ENCODE results near the gene KERA.

DNA sequence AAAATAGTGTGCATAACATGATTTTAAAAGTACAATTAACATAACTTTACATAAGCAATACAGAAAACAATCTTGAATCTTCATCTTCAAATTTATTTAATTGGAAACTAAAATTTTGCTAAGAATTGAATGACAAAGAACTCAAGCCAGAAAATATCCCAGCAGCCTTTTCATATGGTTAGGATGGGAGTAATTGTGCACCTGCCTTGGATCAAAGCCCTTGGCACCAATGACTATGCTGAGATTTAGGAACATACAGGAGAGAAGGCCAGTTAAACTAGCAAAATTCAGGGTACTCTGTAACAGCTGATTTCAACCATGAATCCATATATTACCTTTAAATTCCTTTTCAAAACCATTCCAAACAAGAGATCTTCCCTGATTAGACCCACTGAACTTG lies 5.8 kb downstream of the KERA start:
- TF ChIP-seq, protein P1, sequence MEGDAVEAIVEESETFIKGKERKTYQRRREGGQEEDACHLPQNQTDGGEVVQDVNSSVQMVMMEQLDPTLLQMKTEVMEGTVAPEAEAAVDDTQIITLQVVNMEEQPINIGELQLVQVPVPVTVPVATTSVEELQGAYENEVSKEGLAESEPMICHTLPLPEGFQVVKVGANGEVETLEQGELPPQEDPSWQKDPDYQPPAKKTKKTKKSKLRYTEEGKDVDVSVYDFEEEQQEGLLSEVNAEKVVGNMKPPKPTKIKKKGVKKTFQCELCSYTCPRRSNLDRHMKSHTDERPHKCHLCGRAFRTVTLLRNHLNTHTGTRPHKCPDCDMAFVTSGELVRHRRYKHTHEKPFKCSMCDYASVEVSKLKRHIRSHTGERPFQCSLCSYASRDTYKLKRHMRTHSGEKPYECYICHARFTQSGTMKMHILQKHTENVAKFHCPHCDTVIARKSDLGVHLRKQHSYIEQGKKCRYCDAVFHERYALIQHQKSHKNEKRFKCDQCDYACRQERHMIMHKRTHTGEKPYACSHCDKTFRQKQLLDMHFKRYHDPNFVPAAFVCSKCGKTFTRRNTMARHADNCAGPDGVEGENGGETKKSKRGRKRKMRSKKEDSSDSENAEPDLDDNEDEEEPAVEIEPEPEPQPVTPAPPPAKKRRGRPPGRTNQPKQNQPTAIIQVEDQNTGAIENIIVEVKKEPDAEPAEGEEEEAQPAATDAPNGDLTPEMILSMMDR (conservative IDR thresholded peaks at IDR 0.05; ENCODE audit: low read depth in 2 of 2), result no peak
- TF ChIP-seq POLR2AphosphoS5 (IDR thresholded peaks at IDR 0.05; ENCODE audit: low read depth), result no peak
- no peak for TF ChIP-seq EZH2phosphoT487 (IDR thresholded peaks at IDR 0.05; ENCODE audit: unreplicated experiment)
- TF ChIP-seq EZH2 (IDR thresholded peaks at IDR 0.05; ENCODE audit: low read depth, unreplicated experiment), result no peak
- TF ChIP-seq, protein P2, sequence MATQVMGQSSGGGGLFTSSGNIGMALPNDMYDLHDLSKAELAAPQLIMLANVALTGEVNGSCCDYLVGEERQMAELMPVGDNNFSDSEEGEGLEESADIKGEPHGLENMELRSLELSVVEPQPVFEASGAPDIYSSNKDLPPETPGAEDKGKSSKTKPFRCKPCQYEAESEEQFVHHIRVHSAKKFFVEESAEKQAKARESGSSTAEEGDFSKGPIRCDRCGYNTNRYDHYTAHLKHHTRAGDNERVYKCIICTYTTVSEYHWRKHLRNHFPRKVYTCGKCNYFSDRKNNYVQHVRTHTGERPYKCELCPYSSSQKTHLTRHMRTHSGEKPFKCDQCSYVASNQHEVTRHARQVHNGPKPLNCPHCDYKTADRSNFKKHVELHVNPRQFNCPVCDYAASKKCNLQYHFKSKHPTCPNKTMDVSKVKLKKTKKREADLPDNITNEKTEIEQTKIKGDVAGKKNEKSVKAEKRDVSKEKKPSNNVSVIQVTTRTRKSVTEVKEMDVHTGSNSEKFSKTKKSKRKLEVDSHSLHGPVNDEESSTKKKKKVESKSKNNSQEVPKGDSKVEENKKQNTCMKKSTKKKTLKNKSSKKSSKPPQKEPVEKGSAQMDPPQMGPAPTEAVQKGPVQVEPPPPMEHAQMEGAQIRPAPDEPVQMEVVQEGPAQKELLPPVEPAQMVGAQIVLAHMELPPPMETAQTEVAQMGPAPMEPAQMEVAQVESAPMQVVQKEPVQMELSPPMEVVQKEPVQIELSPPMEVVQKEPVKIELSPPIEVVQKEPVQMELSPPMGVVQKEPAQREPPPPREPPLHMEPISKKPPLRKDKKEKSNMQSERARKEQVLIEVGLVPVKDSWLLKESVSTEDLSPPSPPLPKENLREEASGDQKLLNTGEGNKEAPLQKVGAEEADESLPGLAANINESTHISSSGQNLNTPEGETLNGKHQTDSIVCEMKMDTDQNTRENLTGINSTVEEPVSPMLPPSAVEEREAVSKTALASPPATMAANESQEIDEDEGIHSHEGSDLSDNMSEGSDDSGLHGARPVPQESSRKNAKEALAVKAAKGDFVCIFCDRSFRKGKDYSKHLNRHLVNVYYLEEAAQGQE (IDR thresholded peaks at IDR 0.05; ENCODE audit: unreplicated experiment), result no peak
- no peak for TF ChIP-seq ZNF331 (CRISPR knock-in tag; IDR thresholded peaks at IDR 0.05; ENCODE audit: low read depth)
- no peak for TF ChIP-seq JUNB (IDR thresholded peaks at IDR 0.05; ENCODE audit: unreplicated experiment)
- no peak for TF ChIP-seq CREB1 (CRISPR knock-in tag; IDR thresholded peaks at IDR 0.05; ENCODE audit: low read depth)
- no peak for TF ChIP-seq STAT1 (IDR thresholded peaks at IDR 0.05; ENCODE audit: unreplicated experiment)
